Transverse colon (tissue), 4 donors: ENCODE data around the gene CDON. TPM values are rescaled to one million over a fixed set of nuclear protein-coding genes. Genes with fewer than 3 reads are reported as not detected.
A peak's percentile ranks its signal among the peaks of the same experiment; 100 is the strongest.
"Not testable (repeated sequence)": the region's sequence is repeated elsewhere in the genome, so short reads cannot be mapped to it uniquely, and the experiment has no call there.

ENCODE experiments used
- DNase-seq: peaks from one replicate; pipeline ENCODE4 v3.0.0-alpha.2; 2019
- H3K27ac ChIP-seq, 4 donors: fragments of 200-600 bp; sonication (generic); 2 replicates each; pipeline ENCODE4 v1.5.1; 2016 to 2018; ENCODE audit warnings: inconsistent platforms in 4 of 4
- H3K27me3 ChIP-seq: fragments of 200-600 bp; sonication (generic); 2 replicates; pipeline ENCODE4 v1.5.1; 2017; ENCODE audit warnings: inconsistent platforms
- H3K36me3 ChIP-seq, 4 donors: fragments of 200-600 bp; sonication (generic); 2 replicates each; pipeline ENCODE4 v1.5.1; 2017 to 2019; ENCODE audit warnings: inconsistent platforms in 4 of 4
- H3K4me1 ChIP-seq, 4 donors: fragments of 200-600 bp; sonication (generic); 2 replicates each; pipeline ENCODE4 v1.5.1; 2017 to 2020; ENCODE audit warnings: inconsistent platforms in 4 of 4
- H3K4me3 ChIP-seq, 4 donors: fragments of 200-600 bp; sonication (generic); 1 replicate in 1 of 4; 2 replicates in 3 of 4; pipeline versions ENCODE4 v1.5.1 to v1.6.1; 2017 to 2019; ENCODE audit warnings: inconsistent platforms in 4 of 4
- H3K9me3 ChIP-seq, 2 donors: fragments of 200-600 bp; sonication (generic); 2 replicates each; pipeline ENCODE4 v1.5.1; 2017 to 2019; ENCODE audit warnings: inconsistent platforms in 2 of 2
- CTCF ChIP-seq, 5 experiments: fragments of 200-600 bp in 3 of 5; fragments of 450-650 bp in 2 of 5; sonication (generic) in 3 of 5; IDR thresholded peaks; 1 replicate in 2 of 5; 2 replicates in 3 of 5; pipeline ENCODE4 v1.5.1; 2016 to 2017; ENCODE audit warnings: antibody characterized with exemption in 5 of 5, inconsistent platforms in 3 of 5, mild to moderate bottlenecking in 2 of 5, moderate library complexity in 1 of 5
- EP300 ChIP-seq: sonication (generic); formaldehyde crosslinking; IDR thresholded peaks from one replicate; pipeline ENCODE4 v1.6.1; 2017; ENCODE audit warnings: antibody characterized with exemption, low read depth
- POLR2A ChIP-seq: fragments of 450-650 bp; IDR thresholded peaks from one replicate; pipeline ENCODE4 v1.6.1; 2016; ENCODE audit warnings: antibody characterized with exemption, mild to moderate bottlenecking, moderate library complexity
- POLR2AphosphoS5 ChIP-seq, 3 donors: sonication (generic); formaldehyde crosslinking; IDR thresholded peaks; one replicate each; pipeline ENCODE4 v1.6.1; 2016; ENCODE audit warnings: antibody characterized with exemption in 3 of 3
- WGBS, 2 donors: methylation state at CpG; one replicate each; pipeline ENCODE4 v1.1.5; 2018; ENCODE audit warnings: low coverage in 1 of 2; 5-methylcytosine and 5-hydroxymethylcytosine counted together
- in situ Hi-C, 4 donors: fragments of 200-750 bp; cut with MboI; loops; one replicate each; pipeline versions ENCODE4 v1.15.0 to v1.15.1; 2017; ENCODE audit warnings: low sequenced_read_pairs in 3 of 4, low pct_ligation_motif_present in 1 of 4, low pct_unique_long_range_greater_than_20kb in 1 of 4
- intact Hi-C: fragments of 100-400 bp; cut with DNase I; formaldehyde crosslinking; loops from one replicate; pipeline ENCODE4 v1.15.1; 2023; ENCODE audit warnings: low total_unique reads
- total RNA-seq, 4 donors: library from RNA; depleted of rRNA; stranded (reverse); fragments of >200 nt; gene quantifications; one replicate each; pipeline ENCODE4 v1.1.0, GENCODE V29; 2016

CDON gene
- total RNA-seq, 4 donors from 2014 or later = 7.6 to 31.0 (median 9.9) TPM

GRCh38 chr11:126029805-126030204, 32.9 kb downstream of the CDON start:
- intact Hi-C loops (no loop called here), in situ Hi-C loops (no loop called here)
- peaks cover 8% of the 10 kb centered on the region for H3K27me3 ChIP-seq
- H3K4me1 ChIP-seq = peaks cover 3 to 24% (median 12%) of the 10 kb centered on the region in 4 donors
- H3K36me3 ChIP-seq = no peaks in the 10 kb centered on the region
- H3K27ac ChIP-seq = peak overlapping the region in 1 of 4 donors; percentile 32
- WGBS, 2 donors = 36 to 50% methylated on average over 1 to 2 of the region's 2 CpGs
- H3K4me3 ChIP-seq = no peak overlapping the region
- H3K9me3 ChIP-seq = no peaks in the 10 kb centered on the region
- TF ChIP-seq CTCF (IDR thresholded peaks at IDR 0.05) = no peak
- TF ChIP-seq POLR2A = no peak
- no peak for TF ChIP-seq EP300
- TF ChIP-seq POLR2AphosphoS5 (IDR thresholded peaks at IDR 0.05) = no peak
- DNase-seq = no peak

GRCh38 chr11:126029237-126029636, 33.4 kb downstream of the CDON start:
- no peaks in the 10 kb centered on the region for H3K36me3 ChIP-seq
- TF ChIP-seq POLR2AphosphoS5 (IDR thresholded peaks at IDR 0.05) (no peak), EP300 (no peak), POLR2A (no peak), CTCF (IDR thresholded peaks at IDR 0.05) (no peak)
- WGBS, 2 donors = 67% methylated on average over 4 of the region's 4 CpGs
- peaks cover 3 to 20% (median 8%) of the 10 kb centered on the region in 4 donors for H3K4me1 ChIP-seq
- intact Hi-C loops = no loop called here
- no peak overlapping the region for H3K4me3 ChIP-seq
- no peak overlapping the region for H3K27ac ChIP-seq
- no peaks in the 10 kb centered on the region for H3K9me3 ChIP-seq
- no peak for DNase-seq
- peaks cover 8% of the 10 kb centered on the region for H3K27me3 ChIP-seq
- in situ Hi-C loops = no loop called here

- in situ Hi-C loops, H3K4me3 ChIP-seq, DNase-seq, H3K27me3 ChIP-seq, H3K9me3 ChIP-seq, intact Hi-C loops, H3K36me3 ChIP-seq, H3K27ac ChIP-seq: not testable (repeated sequence)
- H3K4me1 ChIP-seq = peaks cover 2 to 15% (median 5%) of the 10 kb centered on the region in 4 donors
- WGBS, 2 donors = 72 to 94% methylated on average over 3 of the region's 3 CpGs
Measured at GRCh38 chr11:126028534-126028933, 34.1 kb downstream of the CDON start.

GRCh38 chr11:126026579-126026978, 36.1 kb downstream of the CDON start:
- no peak overlapping the region for H3K4me3 ChIP-seq
- no peaks in the 10 kb centered on the region for H3K9me3 ChIP-seq
- peak overlapping the region in 3 of 4 donors; percentile 18 to 76 (median 29) for H3K27ac ChIP-seq
- WGBS, 2 donors = 31 to 36% methylated on average over 2 of the region's 2 CpGs
- no peak for DNase-seq
- intact Hi-C loops (no loop called here), in situ Hi-C loops (no loop called here)
- peaks cover 2% of the 10 kb centered on the region for H3K27me3 ChIP-seq
- H3K36me3 ChIP-seq = no peaks in the 10 kb centered on the region
- TF ChIP-seq POLR2AphosphoS5 (IDR thresholded peaks at IDR 0.05) = peak in 1 of 3 donors; percentile 15
- TF ChIP-seq EP300 = no peak
- peaks cover 2 to 15% (median 5%) of the 10 kb centered on the region in 4 donors for H3K4me1 ChIP-seq

- H3K27ac ChIP-seq = peak overlapping the region in 2 of 4 donors; percentile 76 to 80
- no peak overlapping the region for H3K4me3 ChIP-seq
- peaks cover 2% of the 10 kb centered on the region for H3K27me3 ChIP-seq
- intact Hi-C loops = no loop called here
- no peaks in the 10 kb centered on the region for H3K36me3 ChIP-seq
- TF ChIP-seq POLR2AphosphoS5 (IDR thresholded peaks at IDR 0.05) = no peak
- no peak for TF ChIP-seq POLR2A
- TF ChIP-seq CTCF (IDR thresholded peaks at IDR 0.05) = no peak
- no peak for TF ChIP-seq EP300
- in situ Hi-C loops = no loop called here
- peaks cover 2 to 15% (median 5%) of the 10 kb centered on the region in 4 donors for H3K4me1 ChIP-seq
- no peaks in the 10 kb centered on the region for H3K9me3 ChIP-seq
- WGBS, 2 donors = 30 to 44% methylated on average over 1 of the region's 1 CpG
- no peak for DNase-seq
Measured at GRCh38 chr11:126025822-126026221, 36.8 kb downstream of the CDON start.
